Measurements from ENCODE around the gene AIMP1. TPM values are rescaled to one million over a fixed set of nuclear protein-coding genes. Genes with fewer than 3 reads are reported as not detected.

AIMP1 gene
- total RNA-seq, 1 experiment from 2014 or later, result 45.8 TPM

DNA sequence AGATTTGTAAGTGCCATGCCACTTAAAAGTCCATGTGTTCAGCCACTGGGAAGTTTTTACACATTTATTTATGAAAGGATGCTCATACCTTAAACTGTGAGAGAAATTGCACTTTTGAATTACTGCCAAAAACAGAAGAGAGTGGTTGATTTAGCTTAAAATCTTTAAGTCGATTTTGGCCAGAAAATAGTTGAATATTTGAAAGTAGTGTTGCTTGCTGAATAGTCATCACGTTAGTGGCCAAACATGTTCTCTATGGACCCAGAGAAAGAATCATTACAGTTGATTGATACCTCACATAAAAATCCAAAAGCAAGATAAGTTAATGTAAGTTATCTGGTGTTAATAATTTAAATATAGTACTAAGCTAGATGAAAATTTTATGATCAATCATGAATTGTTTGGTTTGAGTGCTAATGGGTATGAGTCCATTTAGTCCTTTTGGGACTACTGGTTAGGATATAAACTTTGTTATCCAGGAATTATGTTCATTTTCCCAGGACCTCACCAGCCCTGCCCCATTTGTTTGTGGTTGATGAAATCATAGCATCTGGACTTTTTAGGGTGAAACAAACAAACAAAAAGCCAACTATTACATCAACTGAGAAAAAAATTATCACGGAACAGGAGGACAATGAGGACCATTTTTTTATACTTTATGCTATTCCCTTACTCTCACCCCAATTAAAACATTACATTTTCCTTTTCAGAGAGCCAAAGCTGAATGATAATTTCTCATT, 45.9 kb downstream of the AIMP1 start:
- ChIA-PET POLR2A (no interaction called here), CTCF (no interaction called here)
- H3K4me3 ChIP-seq (ENCODE audit: low read depth in 2 of 2, low read length in 2 of 2), result no peak overlapping the region
- intact Hi-C loops (cut with micrococcal nuclease; ENCODE audit: unreplicated experiment) (no loop called here), in situ Hi-C loops (cut with HindIII; ENCODE audit: low pct_unique_long_range_greater_than_20kb, low sequenced_read_pairs) (no loop called here)
- no peak for ATAC-seq
- TF ChIP-seq, protein P1, sequence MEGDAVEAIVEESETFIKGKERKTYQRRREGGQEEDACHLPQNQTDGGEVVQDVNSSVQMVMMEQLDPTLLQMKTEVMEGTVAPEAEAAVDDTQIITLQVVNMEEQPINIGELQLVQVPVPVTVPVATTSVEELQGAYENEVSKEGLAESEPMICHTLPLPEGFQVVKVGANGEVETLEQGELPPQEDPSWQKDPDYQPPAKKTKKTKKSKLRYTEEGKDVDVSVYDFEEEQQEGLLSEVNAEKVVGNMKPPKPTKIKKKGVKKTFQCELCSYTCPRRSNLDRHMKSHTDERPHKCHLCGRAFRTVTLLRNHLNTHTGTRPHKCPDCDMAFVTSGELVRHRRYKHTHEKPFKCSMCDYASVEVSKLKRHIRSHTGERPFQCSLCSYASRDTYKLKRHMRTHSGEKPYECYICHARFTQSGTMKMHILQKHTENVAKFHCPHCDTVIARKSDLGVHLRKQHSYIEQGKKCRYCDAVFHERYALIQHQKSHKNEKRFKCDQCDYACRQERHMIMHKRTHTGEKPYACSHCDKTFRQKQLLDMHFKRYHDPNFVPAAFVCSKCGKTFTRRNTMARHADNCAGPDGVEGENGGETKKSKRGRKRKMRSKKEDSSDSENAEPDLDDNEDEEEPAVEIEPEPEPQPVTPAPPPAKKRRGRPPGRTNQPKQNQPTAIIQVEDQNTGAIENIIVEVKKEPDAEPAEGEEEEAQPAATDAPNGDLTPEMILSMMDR (IDR thresholded peaks at IDR 0.05), result no peak
- TF ChIP-seq, protein P2, sequence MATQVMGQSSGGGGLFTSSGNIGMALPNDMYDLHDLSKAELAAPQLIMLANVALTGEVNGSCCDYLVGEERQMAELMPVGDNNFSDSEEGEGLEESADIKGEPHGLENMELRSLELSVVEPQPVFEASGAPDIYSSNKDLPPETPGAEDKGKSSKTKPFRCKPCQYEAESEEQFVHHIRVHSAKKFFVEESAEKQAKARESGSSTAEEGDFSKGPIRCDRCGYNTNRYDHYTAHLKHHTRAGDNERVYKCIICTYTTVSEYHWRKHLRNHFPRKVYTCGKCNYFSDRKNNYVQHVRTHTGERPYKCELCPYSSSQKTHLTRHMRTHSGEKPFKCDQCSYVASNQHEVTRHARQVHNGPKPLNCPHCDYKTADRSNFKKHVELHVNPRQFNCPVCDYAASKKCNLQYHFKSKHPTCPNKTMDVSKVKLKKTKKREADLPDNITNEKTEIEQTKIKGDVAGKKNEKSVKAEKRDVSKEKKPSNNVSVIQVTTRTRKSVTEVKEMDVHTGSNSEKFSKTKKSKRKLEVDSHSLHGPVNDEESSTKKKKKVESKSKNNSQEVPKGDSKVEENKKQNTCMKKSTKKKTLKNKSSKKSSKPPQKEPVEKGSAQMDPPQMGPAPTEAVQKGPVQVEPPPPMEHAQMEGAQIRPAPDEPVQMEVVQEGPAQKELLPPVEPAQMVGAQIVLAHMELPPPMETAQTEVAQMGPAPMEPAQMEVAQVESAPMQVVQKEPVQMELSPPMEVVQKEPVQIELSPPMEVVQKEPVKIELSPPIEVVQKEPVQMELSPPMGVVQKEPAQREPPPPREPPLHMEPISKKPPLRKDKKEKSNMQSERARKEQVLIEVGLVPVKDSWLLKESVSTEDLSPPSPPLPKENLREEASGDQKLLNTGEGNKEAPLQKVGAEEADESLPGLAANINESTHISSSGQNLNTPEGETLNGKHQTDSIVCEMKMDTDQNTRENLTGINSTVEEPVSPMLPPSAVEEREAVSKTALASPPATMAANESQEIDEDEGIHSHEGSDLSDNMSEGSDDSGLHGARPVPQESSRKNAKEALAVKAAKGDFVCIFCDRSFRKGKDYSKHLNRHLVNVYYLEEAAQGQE (IDR thresholded peaks at IDR 0.05; ENCODE audit: insufficient read depth in 1 of 2, low read depth in 2 of 2, low read length in 1 of 2), result no peak
- TF ChIP-seq TCF7L2 (IDR thresholded peaks at IDR 0.05; ENCODE audit: low read depth, low read length), result no peak
- no peak for TF ChIP-seq SIN3A (IDR thresholded peaks at IDR 0.05; ENCODE audit: borderline replicate concordance, insufficient read depth, low read depth, low read length)
- TF ChIP-seq POLR2AphosphoS5 (IDR thresholded peaks at IDR 0.05; ENCODE audit: low read depth, low read length), result no peak
- H3K27me3 ChIP-seq (ENCODE audit: control insufficient read depth, insufficient read depth, low read length), result no peaks in the 10 kb centered on the region
- no peak overlapping the region for H3K27ac ChIP-seq (ENCODE audit: low read length)
- H3K9me3 ChIP-seq (ENCODE audit: control insufficient read depth, insufficient read depth, low read depth, low read length), result no peaks in the 10 kb centered on the region
- no peaks in the 10 kb centered on the region for H3K36me3 ChIP-seq (ENCODE audit: control insufficient read depth, insufficient read depth, low read length)
- H3K4me1 ChIP-seq (ENCODE audit: control insufficient read depth, insufficient read depth, low read length), result no peaks in the 10 kb centered on the region
- BruUV-seq (replicated peaks), result no TSS peak
- DNase-seq (ENCODE audit: low read depth, low spot score), result no peak

DNA sequence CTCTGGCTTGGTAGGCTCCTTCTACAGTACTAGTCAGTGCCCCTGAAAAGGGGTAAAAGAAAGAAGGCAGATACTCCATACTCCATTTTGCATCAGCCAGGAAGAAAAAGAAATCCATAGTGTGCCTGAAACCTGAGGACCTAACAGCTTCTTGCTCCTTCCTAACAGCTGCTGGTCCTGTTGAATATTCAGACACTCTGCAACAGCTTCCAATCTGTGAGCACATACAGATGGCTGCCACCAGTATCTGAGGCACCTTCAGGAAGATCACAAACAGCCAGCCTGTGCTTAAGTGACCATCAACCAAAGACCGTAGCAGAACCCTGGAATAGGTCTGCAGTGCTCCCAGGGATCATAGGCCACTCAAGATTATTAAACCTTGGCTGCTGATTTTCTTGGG, 47.9 kb downstream of the AIMP1 start:
- TF ChIP-seq SIN3A (IDR thresholded peaks at IDR 0.05; ENCODE audit: borderline replicate concordance, insufficient read depth, low read depth, low read length) (no peak), POLR2AphosphoS5 (IDR thresholded peaks at IDR 0.05; ENCODE audit: low read depth, low read length) (no peak), TCF7L2 (IDR thresholded peaks at IDR 0.05; ENCODE audit: low read depth, low read length) (no peak)
- TF ChIP-seq, protein P1 (IDR thresholded peaks at IDR 0.05), result no peak
- TF ChIP-seq, protein P2 (IDR thresholded peaks at IDR 0.05; ENCODE audit: insufficient read depth in 1 of 2, low read depth in 2 of 2, low read length in 1 of 2), result no peak
- Histone ChIP-seq H3K27ac (ENCODE audit: low read length) (no peak overlapping the region), H3K4me3 (ENCODE audit: low read depth in 2 of 2, low read length in 2 of 2) (no peak overlapping the region), H3K36me3 (ENCODE audit: control insufficient read depth, insufficient read depth, low read length) (no peaks in the 10 kb centered on the region), H3K27me3 (ENCODE audit: control insufficient read depth, insufficient read depth, low read length) (no peaks in the 10 kb centered on the region), H3K4me1 (ENCODE audit: control insufficient read depth, insufficient read depth, low read length) (no peaks in the 10 kb centered on the region), H3K9me3 (ENCODE audit: control insufficient read depth, insufficient read depth, low read depth, low read length) (no peaks in the 10 kb centered on the region)
- ChIA-PET CTCF (interaction anchor here (0.5 kb wide), 1 partner anchor 9 kb away, joined by 3 read pairs; no protein-coding TSS in a partner anchor), POLR2A (no interaction called here)
- DNase-seq (ENCODE audit: low read depth, low spot score), result no peak
- in situ Hi-C loops (cut with HindIII; ENCODE audit: low pct_unique_long_range_greater_than_20kb, low sequenced_read_pairs) (no loop called here), intact Hi-C loops (cut with micrococcal nuclease; ENCODE audit: unreplicated experiment) (no loop called here)
- BruUV-seq (replicated peaks), result no TSS peak
- ATAC-seq, result no peak
